ENCODE results near the gene PARG. TPM values are rescaled to one million over a fixed set of nuclear protein-coding genes. Genes with fewer than 3 reads are reported as not detected.
A peak's percentile ranks its signal among the peaks of the same experiment; 100 is the strongest.
"Not testable (repeated sequence)": the region's sequence is repeated elsewhere in the genome, so short reads cannot be mapped to it uniquely, and the experiment has no call there.

PARG gene
- total RNA-seq, 1 donor: 33.3 TPM

DNA sequence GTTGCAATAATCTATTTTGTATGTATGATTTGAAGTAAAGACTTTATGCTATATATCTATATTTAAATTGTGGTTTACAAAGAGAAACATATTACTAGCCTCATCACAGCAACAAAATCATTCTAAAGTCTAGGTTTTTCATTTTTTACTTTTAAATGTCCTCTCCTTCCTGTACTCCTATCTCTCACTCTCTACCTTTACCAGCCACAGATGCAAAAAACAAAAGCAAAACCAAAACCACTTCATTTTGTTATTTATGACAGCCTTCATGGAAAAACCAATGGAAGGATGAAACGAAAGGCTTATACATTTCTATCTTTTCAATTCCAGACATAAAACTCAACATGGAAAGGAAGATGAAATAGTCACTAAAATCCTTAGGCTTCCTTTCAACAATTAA lies 31.5 kb downstream of the PARG start:
- DNase-seq (ENCODE audit: low read depth); H3K4me3 ChIP-seq (ENCODE audit: low read depth, low read length): not testable (repeated sequence)

- not testable (repeated sequence) for H3K4me3 ChIP-seq (ENCODE audit: low read depth, low read length)
- peak; percentile 32 for DNase-seq (ENCODE audit: low read depth)
These were observed 33.3 kb downstream of the PARG start for GRCh38 chr10:49908290-49909080.

GRCh38 chr10:49903829-49904228 lies 38.0 kb downstream of the PARG start:
- not testable (repeated sequence) for DNase-seq (ENCODE audit: low read depth)

GRCh38 chr10:49900406-49900805 lies 41.4 kb downstream of the PARG start:
- not testable (repeated sequence) for DNase-seq (ENCODE audit: low read depth)

More at GRCh38 chr10:49903829-49904228, 38.0 kb downstream of the PARG start:
- H3K4me3 ChIP-seq (ENCODE audit: low read depth, low read length): not testable (repeated sequence)

DNA sequence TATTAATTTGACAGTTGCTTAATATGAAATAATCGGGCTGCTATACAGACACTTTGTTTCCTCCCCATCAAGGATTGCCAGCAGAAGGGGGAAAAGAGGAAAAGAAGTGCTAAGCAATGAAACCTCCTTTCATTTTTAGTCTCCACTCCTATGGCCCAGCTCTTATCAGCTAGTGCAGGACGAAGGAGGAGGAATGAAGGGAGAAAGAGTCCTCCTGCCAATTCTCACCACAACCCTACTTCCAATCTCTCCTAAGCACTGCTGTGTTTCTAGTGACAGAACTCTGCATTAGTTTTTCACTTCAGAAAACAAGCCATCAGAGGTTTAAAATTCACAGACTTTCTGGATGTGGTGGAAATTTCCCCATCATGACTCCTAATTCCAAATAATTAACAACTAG lies 41.8 kb downstream of the PARG start:
- H3K4me3 ChIP-seq (ENCODE audit: low read depth, low read length); DNase-seq (ENCODE audit: low read depth): not testable (repeated sequence)

More at GRCh38 chr10:49900406-49900805, 41.4 kb downstream of the PARG start:
- H3K4me3 ChIP-seq (ENCODE audit: low read depth, low read length): not testable (repeated sequence)

- H3K4me3 ChIP-seq (ENCODE audit: low read depth, low read length); DNase-seq (ENCODE audit: low read depth): not testable (repeated sequence)
- TF ChIP-seq, protein P1, sequence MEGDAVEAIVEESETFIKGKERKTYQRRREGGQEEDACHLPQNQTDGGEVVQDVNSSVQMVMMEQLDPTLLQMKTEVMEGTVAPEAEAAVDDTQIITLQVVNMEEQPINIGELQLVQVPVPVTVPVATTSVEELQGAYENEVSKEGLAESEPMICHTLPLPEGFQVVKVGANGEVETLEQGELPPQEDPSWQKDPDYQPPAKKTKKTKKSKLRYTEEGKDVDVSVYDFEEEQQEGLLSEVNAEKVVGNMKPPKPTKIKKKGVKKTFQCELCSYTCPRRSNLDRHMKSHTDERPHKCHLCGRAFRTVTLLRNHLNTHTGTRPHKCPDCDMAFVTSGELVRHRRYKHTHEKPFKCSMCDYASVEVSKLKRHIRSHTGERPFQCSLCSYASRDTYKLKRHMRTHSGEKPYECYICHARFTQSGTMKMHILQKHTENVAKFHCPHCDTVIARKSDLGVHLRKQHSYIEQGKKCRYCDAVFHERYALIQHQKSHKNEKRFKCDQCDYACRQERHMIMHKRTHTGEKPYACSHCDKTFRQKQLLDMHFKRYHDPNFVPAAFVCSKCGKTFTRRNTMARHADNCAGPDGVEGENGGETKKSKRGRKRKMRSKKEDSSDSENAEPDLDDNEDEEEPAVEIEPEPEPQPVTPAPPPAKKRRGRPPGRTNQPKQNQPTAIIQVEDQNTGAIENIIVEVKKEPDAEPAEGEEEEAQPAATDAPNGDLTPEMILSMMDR (IDR thresholded peaks at IDR 0.05; ENCODE audit: insufficient read depth, low read length): peak; percentile 22
These were observed 51.8 kb downstream of the PARG start for GRCh38 chr10:49890025-49890424.

DNA sequence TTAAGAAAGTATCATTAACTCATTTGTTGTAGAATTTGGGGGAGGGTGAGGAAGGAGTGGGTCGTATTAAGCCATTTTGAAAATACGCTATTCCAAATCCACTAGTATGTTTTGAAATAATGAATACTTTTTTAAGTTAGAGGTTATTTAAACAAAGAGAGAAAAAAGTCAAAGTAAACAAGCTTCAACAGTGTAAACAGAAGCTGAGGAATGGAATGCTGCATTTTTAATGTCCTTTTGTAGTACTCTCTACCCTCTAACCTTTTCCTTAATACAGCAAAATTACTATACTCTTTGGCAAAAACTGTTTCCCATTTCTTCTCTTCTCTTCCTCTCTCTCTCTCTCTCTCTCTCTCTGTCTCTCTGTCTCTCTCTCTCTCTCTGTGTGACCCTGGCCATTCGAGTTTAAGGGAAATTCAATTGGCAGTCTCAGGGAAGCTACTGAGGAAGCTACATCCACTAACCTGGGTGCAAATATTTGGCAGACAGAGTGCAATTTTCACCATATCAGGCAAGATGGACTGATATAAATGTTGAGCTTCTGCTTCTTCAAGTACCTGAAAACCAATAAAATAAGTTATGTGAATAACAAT lies 57.0 kb downstream of the PARG start:
- H3K4me3 ChIP-seq (ENCODE audit: low read depth, low read length); DNase-seq (ENCODE audit: low read depth): not testable (repeated sequence)

- not testable (repeated sequence) for DNase-seq (ENCODE audit: low read depth); H3K4me3 ChIP-seq (ENCODE audit: low read depth, low read length)
These were observed 58.0 kb downstream of the PARG start for GRCh38 chr10:49883852-49884251.

DNA sequence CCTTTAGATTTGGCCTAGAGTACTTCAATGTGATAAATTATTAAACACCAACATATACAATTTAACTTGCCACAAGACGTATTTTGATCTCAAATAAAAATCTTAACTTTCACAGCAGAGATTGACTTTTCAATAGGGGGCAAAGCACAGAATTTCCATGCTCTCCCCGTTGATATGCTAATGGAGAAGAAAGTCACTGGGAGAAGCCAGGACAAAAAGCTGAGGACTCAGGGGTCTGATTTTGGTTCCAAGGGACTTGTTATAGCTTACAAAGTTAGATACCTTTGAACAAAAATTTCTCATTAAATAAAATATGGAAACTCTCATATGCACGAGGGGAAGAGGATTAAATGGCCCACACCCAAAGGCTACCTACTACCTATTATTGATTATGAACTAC lies 59.5 kb downstream of the PARG start:
- not testable (repeated sequence) for H3K4me3 ChIP-seq (ENCODE audit: low read depth, low read length); DNase-seq (ENCODE audit: low read depth)

- DNase-seq (ENCODE audit: low read depth); H3K4me3 ChIP-seq (ENCODE audit: low read depth, low read length): not testable (repeated sequence)
These were observed 69.1 kb downstream of the PARG start for GRCh38 chr10:49872740-49873139.

DNA sequence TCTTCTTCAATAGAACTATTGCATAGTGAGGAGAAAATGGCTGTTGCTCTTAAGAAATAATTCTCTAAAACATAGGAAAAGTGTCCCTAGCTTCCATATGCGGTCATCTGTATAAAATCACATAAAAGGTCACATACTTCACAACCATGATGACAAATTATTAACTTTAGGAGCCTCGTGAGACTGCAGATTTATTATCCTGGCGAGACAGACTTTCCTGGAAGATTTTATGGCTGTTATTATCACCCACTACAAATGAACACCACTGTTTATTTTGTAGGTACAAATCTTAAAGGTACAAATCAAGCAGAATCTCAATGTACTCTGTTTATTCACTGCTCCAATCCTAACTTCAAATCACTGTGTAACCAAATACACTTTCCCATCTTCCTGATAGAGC lies 70.4 kb downstream of the PARG start:
- not testable (repeated sequence) for DNase-seq (ENCODE audit: low read depth); H3K4me3 ChIP-seq (ENCODE audit: low read depth, low read length)

DNA sequence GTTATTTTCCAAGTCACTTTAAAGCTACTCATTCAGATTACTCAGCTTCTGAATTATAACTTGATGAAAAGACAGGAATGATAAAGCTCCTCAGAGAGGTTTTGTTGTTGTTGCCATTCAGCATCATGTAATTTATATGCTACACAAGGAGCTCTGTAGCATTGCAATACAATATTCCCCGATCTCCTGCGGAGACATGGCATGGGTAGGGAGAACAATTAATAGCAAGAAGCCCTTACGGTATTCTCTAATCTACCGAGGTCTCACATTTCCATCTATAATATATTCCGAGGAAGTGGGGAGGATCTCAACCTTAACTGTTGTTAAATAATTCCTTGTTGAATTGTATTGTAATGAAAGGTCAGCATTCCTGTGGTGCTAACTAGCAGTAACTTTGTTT lies 81.9 kb downstream of the PARG start:
- DNase-seq (ENCODE audit: low read depth); H3K4me3 ChIP-seq (ENCODE audit: low read depth, low read length): not testable (repeated sequence)

DNA sequence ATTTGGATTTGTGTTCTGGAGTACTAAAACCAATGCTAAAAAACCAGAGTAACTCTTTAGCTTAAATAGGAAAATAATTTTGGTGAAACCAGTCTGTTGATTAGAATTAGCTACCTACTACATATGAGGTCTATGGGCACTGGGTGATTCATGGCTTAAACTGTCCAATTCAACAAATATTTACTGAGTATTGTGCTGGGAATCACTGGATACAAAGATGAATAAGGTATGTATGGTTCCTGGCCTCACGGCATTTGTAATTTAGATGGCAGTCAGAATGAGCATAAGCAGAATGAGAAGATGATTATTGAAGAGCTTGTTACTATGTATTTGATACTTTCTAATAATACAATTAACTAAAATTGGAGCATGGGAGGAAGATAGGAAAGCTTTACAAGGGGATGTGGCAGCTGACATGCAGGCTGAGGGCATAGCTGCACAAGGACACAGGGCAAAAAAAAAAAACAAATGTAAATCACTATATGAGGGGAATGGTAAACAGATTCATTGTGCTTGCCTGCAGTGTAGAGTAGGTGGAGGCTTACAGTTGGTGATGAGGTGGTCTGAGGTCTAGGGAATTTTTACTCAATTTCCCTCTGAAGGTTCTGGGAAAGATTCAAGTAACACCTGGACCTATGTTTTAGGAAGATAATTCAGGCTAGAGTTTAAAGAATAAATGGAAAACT lies 83.0 kb downstream of the PARG start:
- not testable (repeated sequence) for DNase-seq (ENCODE audit: low read depth); H3K4me3 ChIP-seq (ENCODE audit: low read depth, low read length)

DNA sequence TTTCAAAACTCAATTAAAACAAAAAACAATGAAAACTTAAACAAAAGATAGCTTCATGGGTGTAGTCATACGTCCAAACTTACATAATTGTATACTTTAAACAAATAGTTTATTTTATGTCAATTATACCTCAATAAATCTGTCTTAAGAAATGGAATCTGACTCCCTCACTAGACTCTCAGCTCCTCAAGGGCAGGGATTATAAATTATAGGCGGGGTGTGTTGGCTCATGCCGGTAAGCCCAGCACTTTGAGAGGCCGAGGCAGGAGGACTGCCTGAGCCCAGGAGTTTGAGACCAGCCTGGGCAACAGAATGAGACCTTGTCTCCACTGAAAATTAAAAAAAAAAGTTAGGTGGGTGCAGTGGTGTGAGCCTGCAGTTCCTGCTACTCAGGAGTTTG lies 92.3 kb downstream of the PARG start:
- DNase-seq (ENCODE audit: low read depth); H3K4me3 ChIP-seq (ENCODE audit: low read depth, low read length): not testable (repeated sequence)

All from fibroblast of the aortic adventitia (primary cell).